Measurements from ENCODE around the gene YJEFN3. TPM values are rescaled to one million over a fixed set of nuclear protein-coding genes. Genes with fewer than 3 reads are reported as not detected.

Gene YJEFN3
- total RNA-seq, 1 experiment from 2014 or later, result 16.6 TPM

GRCh38 chr19:19553670-19554069 lies 25.0 kb downstream of the YJEFN3 start:
- no peak overlapping the region for H2BK15ac ChIP-seq (ENCODE audit: low read depth, low read length)
- no peak overlapping the region for H3K23ac ChIP-seq (ENCODE audit: insufficient read length, low read depth, low read length)
- H2BK120ac ChIP-seq (ENCODE audit: low read depth, low read length, poor library complexity, severe bottlenecking), result no peak overlapping the region
- H2BK20ac ChIP-seq (ENCODE audit: low read depth, low read length, poor library complexity, severe bottlenecking), result no peak overlapping the region
- H3K36me3 Mint-ChIP-seq (ENCODE audit: insufficient read depth in 1 of 3, low read depth in 3 of 3), result no peaks in the 10 kb centered on the region; a peak in 1 of 7 replicates
- H3K9me3 ChIP-seq (ENCODE audit: control insufficient read depth, low read depth, low read length), result no peaks in the 10 kb centered on the region
- H3K27ac ChIP-seq (ENCODE audit: insufficient read length, low read depth, low read length), result no peak overlapping the region
- no peak overlapping the region for H4K8ac ChIP-seq (replicated peaks; ENCODE audit: insufficient read length, low read depth, low read length)
- no peaks in the 10 kb centered on the region for H3K79me2 ChIP-seq (ENCODE audit: insufficient read depth, low read length)
- no peaks in the 10 kb centered on the region for H3K4me1 ChIP-seq (ENCODE audit: insufficient read depth, low read length)
- no peak overlapping the region for H3K18ac ChIP-seq (ENCODE audit: insufficient read length, low read depth, low read length)
- H4K5ac ChIP-seq (ENCODE audit: insufficient read length, low read depth, low read length), result no peak overlapping the region
- DNase-seq, result no peak
- no peak overlapping the region for H3K14ac ChIP-seq (ENCODE audit: insufficient read depth, low read length)
- peaks cover 7% of the 10 kb centered on the region for H3K27me3 Mint-ChIP-seq (ENCODE audit: low read depth)
- no peak overlapping the region for H3T11ph ChIP-seq (ENCODE audit: low read length)
- H2AK5ac ChIP-seq (ENCODE audit: insufficient read length, low read length), result no peak overlapping the region
- H3K4ac ChIP-seq (ENCODE audit: low read depth, low read length), result no peak overlapping the region
- H3K27me3 ChIP-seq (ENCODE audit: insufficient read depth, low read length), result no peaks in the 10 kb centered on the region
- H3K27ac Mint-ChIP-seq, result no peak overlapping the region
- H3K79me1 ChIP-seq (ENCODE audit: insufficient read depth, low read depth, low read length, poor library complexity, severe bottlenecking), result no peaks in the 10 kb centered on the region
- H3K4me3 Mint-ChIP-seq, result 0 out of 5 replicates have a peak overlapping the region, but pooled peaks of 1 of the 2 experiments have one; percentile 27
- H2AFZ ChIP-seq (ENCODE audit: low read length), result no peak overlapping the region
- H2BK12ac ChIP-seq (ENCODE audit: insufficient read length, low read depth, low read length), result no peak overlapping the region
- no peaks in the 10 kb centered on the region; a peak in 1 of 5 replicates for H3K9me3 Mint-ChIP-seq
- H3K4me2 ChIP-seq (ENCODE audit: insufficient read depth, insufficient read length, low read length), result no peak overlapping the region
- no CpG with 5 or more reads among the region's 10 CpGs for WGBS (ENCODE audit: extremely low coverage, insufficient read length, low lambda C conversion rate)
- H4K20me1 ChIP-seq (ENCODE audit: control insufficient read depth, insufficient read depth, insufficient read length), result no peaks in the 10 kb centered on the region
- no peak overlapping the region for H2BK5ac ChIP-seq (ENCODE audit: insufficient read length, low read length)
- no peak for TF ChIP-seq CTCF (conservative IDR thresholded peaks at IDR 0.05)
- no peak overlapping the region for H3K56ac ChIP-seq (ENCODE audit: insufficient read length, low read depth, low read length)
- H3K4me1 Mint-ChIP-seq, result peaks cover 0 to 8% of the 10 kb centered on the region in 2 experiments; a peak in 2 of 4 replicates
- H3K9ac ChIP-seq (ENCODE audit: extremely low read depth, insufficient read length, low read length), result no peak overlapping the region
- H4K91ac ChIP-seq (ENCODE audit: insufficient read length, low read depth, low read length), result no peak overlapping the region
- H3K23me2 ChIP-seq (ENCODE audit: insufficient read length, low read depth, low read length, poor library complexity, severe bottlenecking), result no peaks in the 10 kb centered on the region

All from H9 (cell line).